ENCODE results near the gene CALR3. TPM values are rescaled to one million over a fixed set of nuclear protein-coding genes. Genes with fewer than 3 reads are reported as not detected.

The CALR3 gene
- total and polyA plus RNA-seq, 4 experiments from 2014 or later = not detected

GRCh38 chr19:16530540-16531379 is 34.8 kb upstream of the CALR3 start:
- Mint-ChIP-seq H3K9me3 (no peaks in the 10 kb centered on the region), H3K36me3 (peaks cover 28 to 60% of the 10 kb centered on the region in 2 donors), H3K27me3 (no peaks in the 10 kb centered on the region), H3K4me3 (no peak overlapping the region), H3K27ac (peak overlapping the region in 1 of 7 donors; percentile 41), H3K4me1 (peaks cover 0 to 3% (median under 1%) of the 10 kb centered on the region in 4 donors)
- Histone ChIP-seq H3K9me3 (ENCODE audit: control insufficient read depth in 1 of 2, low read length in 2 of 2) (no peaks in the 10 kb centered on the region), H3K27ac (ENCODE audit: low read depth, low read length) (no peak overlapping the region), H3K4me1 (ENCODE audit: insufficient read depth, low read length) (no peaks in the 10 kb centered on the region), H3K27me3 (ENCODE audit: insufficient read depth, low read length) (no peaks in the 10 kb centered on the region), H3K36me3 (ENCODE audit: insufficient read depth, low read length) (peaks cover 78% of the 10 kb centered on the region), H3K4me3 (ENCODE audit: low read length in 2 of 2) (no peak overlapping the region)
- CTCF ChIA-PET (ENCODE audit: partially characterized antibody) = no interaction called here
- POLR2A ChIA-PET (ENCODE audit: partially characterized antibody) = no interaction called here
- intact Hi-C loops (cut with micrococcal nuclease) = no loop called here
- DNase-seq = no peak

DNA sequence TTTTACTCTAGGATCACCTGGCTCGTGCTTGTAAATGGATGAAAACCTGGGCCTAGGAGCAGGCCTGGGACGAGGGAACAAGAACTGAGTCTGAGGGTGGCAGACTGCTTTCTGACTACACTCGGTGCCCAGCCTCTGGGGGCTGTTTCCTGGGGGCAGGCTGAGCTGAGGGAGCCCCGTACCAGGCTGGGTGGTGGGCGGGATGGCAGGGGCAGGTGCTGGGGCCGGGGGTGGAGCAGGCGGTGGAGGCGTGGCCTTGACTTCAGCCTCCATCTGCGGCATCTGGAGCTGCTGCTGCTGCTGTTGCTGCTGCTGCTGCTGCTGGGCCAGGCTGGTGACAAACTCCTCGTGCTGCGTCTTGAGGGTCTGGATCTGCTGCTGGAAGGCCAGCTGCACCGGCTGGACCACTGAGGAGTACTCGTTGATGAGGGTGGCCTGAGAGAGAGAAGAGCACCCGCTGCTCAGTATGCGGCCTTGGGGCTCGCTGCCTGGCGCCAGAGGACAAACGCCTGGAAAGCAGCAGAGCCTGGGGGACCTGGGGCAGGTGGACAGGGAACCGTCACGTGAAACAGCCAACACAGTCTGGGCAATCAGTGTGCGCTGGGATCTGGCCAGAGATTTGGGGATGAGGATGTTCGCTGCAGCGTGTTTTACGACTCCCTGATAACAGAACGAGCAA is 33.6 kb upstream of the CALR3 start:
- H3K4me3 Mint-ChIP-seq = no peak overlapping the region
- CTCF ChIA-PET (ENCODE audit: partially characterized antibody) = interaction anchor here (2.3 kb wide), 1 partner anchor 131 kb away, joined by 8 read pairs; the partner anchor contains the start of genes SMIM7 and TMEM38A
- DNase-seq = no peak
- Histone ChIP-seq H3K27me3 (ENCODE audit: insufficient read depth, low read length) (no peaks in the 10 kb centered on the region), H3K4me1 (ENCODE audit: insufficient read depth, low read length) (no peaks in the 10 kb centered on the region), H3K4me3 (ENCODE audit: low read length in 2 of 2) (no peak overlapping the region), H3K27ac (ENCODE audit: low read depth, low read length) (no peak overlapping the region), H3K9me3 (ENCODE audit: control insufficient read depth in 1 of 2, low read length in 2 of 2) (no peaks in the 10 kb centered on the region), H3K36me3 (ENCODE audit: insufficient read depth, low read length) (peaks cover 71% of the 10 kb centered on the region)
- intact Hi-C loops (cut with micrococcal nuclease) = no loop called here
- H3K36me3 Mint-ChIP-seq = peaks cover 26 to 63% of the 10 kb centered on the region in 2 donors
- H3K9me3 Mint-ChIP-seq = no peaks in the 10 kb centered on the region
- H3K4me1 Mint-ChIP-seq = peaks cover 0 to 3% (median 0%) of the 10 kb centered on the region in 4 donors
- no peaks in the 10 kb centered on the region for H3K27me3 Mint-ChIP-seq
- H3K27ac Mint-ChIP-seq = peak overlapping the region in 1 of 7 donors; percentile 31
- POLR2A ChIA-PET (ENCODE audit: partially characterized antibody) = no interaction called here

DNA sequence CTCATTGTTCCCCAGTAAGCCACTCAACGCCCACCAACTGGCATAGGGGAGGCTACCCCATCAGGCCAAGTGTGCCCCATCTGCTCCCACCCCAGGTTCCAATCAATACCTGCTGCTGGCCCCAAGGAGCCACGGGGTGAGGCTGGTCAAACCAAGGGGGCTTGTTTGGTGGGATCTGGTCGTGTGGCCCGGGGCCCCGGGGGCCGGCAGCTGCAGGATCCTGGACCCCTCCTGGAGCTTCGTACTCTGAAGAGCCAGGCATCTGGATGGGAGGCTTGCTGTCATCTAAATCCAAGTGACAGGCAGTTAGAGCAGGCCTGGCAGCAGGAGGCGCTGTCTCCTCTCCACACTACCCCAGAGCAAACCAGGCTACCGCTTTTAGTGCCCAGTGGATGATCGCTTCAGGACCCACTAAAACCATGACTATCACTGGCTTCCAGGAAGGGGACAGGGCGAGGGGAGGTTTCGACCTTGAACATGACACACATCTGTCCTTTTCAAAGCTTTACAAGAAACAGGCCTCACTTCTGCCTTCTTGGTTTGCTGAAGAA is 32.1 kb upstream of the CALR3 start:
- H3K9me3 ChIP-seq (ENCODE audit: control insufficient read depth in 1 of 2, low read length in 2 of 2) = no peaks in the 10 kb centered on the region
- H3K27me3 ChIP-seq (ENCODE audit: insufficient read depth, low read length) = no peaks in the 10 kb centered on the region
- peak in 4 of 5 donors; percentile 34 to 46 (median 40) for DNase-seq
- no peak overlapping the region for H3K4me3 ChIP-seq (ENCODE audit: low read length in 2 of 2)
- H3K36me3 ChIP-seq (ENCODE audit: insufficient read depth, low read length) = peaks cover 73% of the 10 kb centered on the region
- H3K4me1 ChIP-seq (ENCODE audit: insufficient read depth, low read length) = no peaks in the 10 kb centered on the region
- Mint-ChIP-seq H3K4me1 (peaks cover 0 to 2% (median 0%) of the 10 kb centered on the region in 4 donors), H3K27ac (peak overlapping the region in 3 of 7 donors; percentile 42 to 70 (median 65)), H3K9me3 (no peaks in the 10 kb centered on the region), H3K36me3 (peaks cover 26 to 62% of the 10 kb centered on the region in 2 donors), H3K4me3 (no peak overlapping the region), H3K27me3 (no peaks in the 10 kb centered on the region)
- ChIA-PET POLR2A (ENCODE audit: partially characterized antibody) (interaction anchor here (1.3 kb wide), 1 partner anchor 13 kb away, joined by 4 read pairs; no protein-coding TSS in a partner anchor), CTCF (ENCODE audit: partially characterized antibody) (interaction anchor here (0.6 to 2.3 kb wide), 7 partner anchors 15 to 901 kb away, joined by 3 to 8 read pairs (median 4); partner anchors contain the start of genes SMIM7 and TMEM38A)
- H3K27ac ChIP-seq (ENCODE audit: low read depth, low read length) = no peak overlapping the region
- intact Hi-C loops (cut with micrococcal nuclease) = loop anchor here (1.0 kb wide), 1 partner anchor 84 kb away; no protein-coding TSS in a partner anchor

GRCh38 chr19:16527334-16527935 is 31.5 kb upstream of the CALR3 start:
- H3K27ac ChIP-seq (ENCODE audit: low read depth, low read length) = no peak overlapping the region
- H3K4me3 ChIP-seq (ENCODE audit: low read length in 2 of 2) = no peak overlapping the region
- Mint-ChIP-seq H3K36me3 (peaks cover 30 to 65% of the 10 kb centered on the region in 2 donors), H3K27me3 (no peaks in the 10 kb centered on the region), H3K4me1 (peaks cover 0 to 2% (median 0%) of the 10 kb centered on the region in 4 donors), H3K4me3 (no peak overlapping the region), H3K27ac (peak overlapping the region in 1 of 7 donors; percentile 70), H3K9me3 (no peaks in the 10 kb centered on the region)
- POLR2A ChIA-PET (ENCODE audit: partially characterized antibody) = interaction anchor here (1.3 kb wide), 1 partner anchor 14 kb away, joined by 4 read pairs; no protein-coding TSS in a partner anchor
- H3K36me3 ChIP-seq (ENCODE audit: insufficient read depth, low read length) = peaks cover 73% of the 10 kb centered on the region
- H3K9me3 ChIP-seq (ENCODE audit: control insufficient read depth in 1 of 2, low read length in 2 of 2) = no peaks in the 10 kb centered on the region
- H3K4me1 ChIP-seq (ENCODE audit: insufficient read depth, low read length) = no peaks in the 10 kb centered on the region
- CTCF ChIA-PET (ENCODE audit: partially characterized antibody) = interaction anchor here (0.6 to 2.3 kb wide), 7 partner anchors 16 to 901 kb away, joined by 3 to 8 read pairs (median 4); partner anchors contain the start of genes SMIM7 and TMEM38A
- no peaks in the 10 kb centered on the region for H3K27me3 ChIP-seq (ENCODE audit: insufficient read depth, low read length)
- intact Hi-C loops (cut with micrococcal nuclease) = no loop called here
- DNase-seq = no peak

DNA sequence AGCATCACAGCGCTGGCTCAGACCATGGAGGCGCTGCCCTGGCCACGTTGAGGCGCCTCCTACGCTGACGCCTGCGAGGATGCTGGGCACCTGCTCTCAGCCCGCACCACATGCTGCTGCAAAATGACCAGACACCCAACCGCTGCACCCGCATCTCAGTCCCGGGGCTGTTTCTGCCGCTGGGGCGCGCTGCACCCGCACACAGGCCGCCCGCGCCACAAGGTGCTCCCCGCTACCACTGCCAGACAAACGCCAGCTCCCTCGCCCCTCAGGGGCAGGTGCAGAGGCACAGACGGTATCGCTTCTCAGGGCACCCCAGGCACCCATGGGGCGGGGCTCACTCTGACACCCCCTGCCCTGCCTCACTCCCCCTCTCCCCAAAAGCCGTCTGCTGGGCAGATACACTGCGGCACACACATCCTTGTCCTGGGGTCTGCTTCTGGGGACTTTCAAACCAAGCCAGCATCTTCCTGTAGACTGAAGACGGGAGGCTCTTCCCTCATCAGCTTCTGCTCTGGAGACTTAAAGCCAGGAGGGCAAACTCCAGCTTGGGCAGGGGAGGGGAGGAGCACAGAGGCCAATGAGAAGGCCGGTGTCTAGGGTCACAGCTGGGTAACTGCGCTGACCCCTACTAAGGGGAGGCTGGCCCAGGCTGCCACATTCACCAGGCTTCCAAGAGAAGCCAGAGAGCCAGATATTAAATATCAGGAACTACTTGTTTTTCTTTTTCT is 29.9 kb upstream of the CALR3 start:
- Mint-ChIP-seq H3K4me1 (no peaks in the 10 kb centered on the region), H3K27ac (no peak overlapping the region), H3K27me3 (no peaks in the 10 kb centered on the region), H3K36me3 (peaks cover 21 to 58% of the 10 kb centered on the region in 2 donors), H3K9me3 (no peaks in the 10 kb centered on the region), H3K4me3 (no peak overlapping the region)
- H3K4me3 ChIP-seq (ENCODE audit: low read length in 2 of 2) = no peak overlapping the region
- DNase-seq = no peak
- ChIA-PET CTCF (ENCODE audit: partially characterized antibody) (no interaction called here), POLR2A (ENCODE audit: partially characterized antibody) (no interaction called here)
- H3K27ac ChIP-seq (ENCODE audit: low read depth, low read length) = no peak overlapping the region
- no peaks in the 10 kb centered on the region for H3K9me3 ChIP-seq (ENCODE audit: control insufficient read depth in 1 of 2, low read length in 2 of 2)
- H3K4me1 ChIP-seq (ENCODE audit: insufficient read depth, low read length) = no peaks in the 10 kb centered on the region
- intact Hi-C loops (cut with micrococcal nuclease) = no loop called here
- H3K27me3 ChIP-seq (ENCODE audit: insufficient read depth, low read length) = no peaks in the 10 kb centered on the region
- H3K36me3 ChIP-seq (ENCODE audit: insufficient read depth, low read length) = peaks cover 67% of the 10 kb centered on the region

DNA sequence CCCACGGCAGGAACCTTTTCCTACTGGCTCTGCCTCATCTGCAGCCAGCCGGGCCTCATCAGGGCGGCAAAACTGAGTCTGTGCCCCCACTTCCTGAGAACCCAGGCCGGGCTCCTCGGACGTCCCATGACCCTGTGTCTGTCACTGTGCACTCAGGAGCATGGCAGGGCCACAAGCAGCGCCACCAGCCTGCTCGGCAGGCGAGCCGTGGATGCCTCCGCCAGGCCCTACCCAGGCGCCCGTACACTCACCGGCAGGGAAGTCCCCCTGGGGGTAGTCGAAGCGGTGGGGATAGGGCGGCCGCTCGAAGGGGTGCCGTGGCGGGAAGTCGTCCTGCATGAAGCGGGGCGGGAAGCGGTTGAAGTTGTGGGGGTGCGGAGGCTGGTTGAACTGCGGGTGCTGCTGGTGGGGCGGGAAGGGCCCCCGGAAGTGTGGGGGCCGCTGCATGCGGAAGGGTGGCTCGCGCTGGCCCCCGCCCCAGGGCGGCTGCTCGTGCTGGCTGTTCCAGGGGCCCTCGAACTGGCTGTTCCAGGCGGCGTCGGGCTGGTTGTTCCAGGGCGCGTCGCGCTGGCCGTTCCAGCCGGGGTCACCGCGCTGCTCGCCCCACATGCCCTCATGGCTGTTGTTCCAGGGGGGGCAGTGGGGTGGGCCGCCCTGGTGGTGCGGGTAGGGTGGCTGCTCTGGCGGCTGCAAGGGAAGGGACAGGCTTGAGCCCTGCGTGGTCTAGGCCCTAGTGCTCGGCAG is 29.2 kb upstream of the CALR3 start:
- H3K27me3 Mint-ChIP-seq = no peaks in the 10 kb centered on the region
- CTCF ChIA-PET (ENCODE audit: partially characterized antibody) = no interaction called here
- H3K4me3 Mint-ChIP-seq = no peak overlapping the region
- intact Hi-C loops (cut with micrococcal nuclease) = no loop called here
- Histone ChIP-seq H3K27ac (ENCODE audit: low read depth, low read length) (no peak overlapping the region), H3K4me3 (ENCODE audit: low read length in 2 of 2) (no peak overlapping the region), H3K4me1 (ENCODE audit: insufficient read depth, low read length) (no peaks in the 10 kb centered on the region), H3K9me3 (ENCODE audit: control insufficient read depth in 1 of 2, low read length in 2 of 2) (no peaks in the 10 kb centered on the region), H3K36me3 (ENCODE audit: insufficient read depth, low read length) (peaks cover 68% of the 10 kb centered on the region), H3K27me3 (ENCODE audit: insufficient read depth, low read length) (no peaks in the 10 kb centered on the region)
- peaks cover 28 to 61% of the 10 kb centered on the region in 2 donors for H3K36me3 Mint-ChIP-seq
- no peak for DNase-seq
- POLR2A ChIA-PET (ENCODE audit: partially characterized antibody) = no interaction called here
- H3K9me3 Mint-ChIP-seq = no peaks in the 10 kb centered on the region
- no peak overlapping the region for H3K27ac Mint-ChIP-seq
- no peaks in the 10 kb centered on the region for H3K4me1 Mint-ChIP-seq

Data from CD4-positive, alpha-beta memory T cell (primary cell).